Measurements from ENCODE around the gene SNX32.
A peak's percentile ranks its signal among the peaks of the same experiment; 100 is the strongest.

SNX32 gene

DNA sequence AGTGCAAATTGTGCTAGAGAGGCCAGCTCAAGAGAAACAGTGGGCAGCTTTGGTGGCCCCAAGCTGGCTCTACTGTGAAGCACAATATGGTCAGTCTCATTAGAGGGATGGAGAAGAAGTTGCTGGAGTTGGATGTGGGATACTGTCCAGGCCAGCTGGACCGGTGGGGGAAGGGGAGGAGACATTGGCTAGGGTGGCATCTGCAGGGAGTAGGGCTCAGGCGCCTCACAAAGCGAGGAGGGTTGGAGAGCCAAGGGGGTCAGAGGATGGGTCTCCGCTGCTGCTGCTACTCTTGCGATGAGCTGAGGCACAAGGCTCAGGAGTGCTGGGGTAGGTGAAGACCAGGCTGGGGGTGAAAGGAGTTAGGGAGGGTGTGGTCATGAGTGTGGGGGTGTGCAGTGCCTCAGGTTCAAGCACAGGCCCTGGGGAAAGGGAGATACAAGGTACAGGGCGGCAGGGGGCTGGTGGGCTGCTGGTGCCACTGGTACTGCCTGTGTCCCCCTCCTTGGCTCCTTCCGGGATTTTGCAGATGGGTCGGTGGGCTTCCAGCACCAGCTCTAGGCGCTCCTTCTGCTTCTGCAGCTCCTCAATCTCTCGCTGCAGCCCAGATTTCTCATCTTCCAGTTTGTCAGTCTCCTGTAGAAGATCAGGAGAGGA lies 59.0 kb downstream of the SNX32 start:
- Histone ChIP-seq H3K4me1 (ENCODE audit: low read length) (peaks cover 31% of the 10 kb centered on the region), H3K79me2 (ENCODE audit: low read length) (peaks cover 31% of the 10 kb centered on the region)
- TF ChIP-seq, protein P1, sequence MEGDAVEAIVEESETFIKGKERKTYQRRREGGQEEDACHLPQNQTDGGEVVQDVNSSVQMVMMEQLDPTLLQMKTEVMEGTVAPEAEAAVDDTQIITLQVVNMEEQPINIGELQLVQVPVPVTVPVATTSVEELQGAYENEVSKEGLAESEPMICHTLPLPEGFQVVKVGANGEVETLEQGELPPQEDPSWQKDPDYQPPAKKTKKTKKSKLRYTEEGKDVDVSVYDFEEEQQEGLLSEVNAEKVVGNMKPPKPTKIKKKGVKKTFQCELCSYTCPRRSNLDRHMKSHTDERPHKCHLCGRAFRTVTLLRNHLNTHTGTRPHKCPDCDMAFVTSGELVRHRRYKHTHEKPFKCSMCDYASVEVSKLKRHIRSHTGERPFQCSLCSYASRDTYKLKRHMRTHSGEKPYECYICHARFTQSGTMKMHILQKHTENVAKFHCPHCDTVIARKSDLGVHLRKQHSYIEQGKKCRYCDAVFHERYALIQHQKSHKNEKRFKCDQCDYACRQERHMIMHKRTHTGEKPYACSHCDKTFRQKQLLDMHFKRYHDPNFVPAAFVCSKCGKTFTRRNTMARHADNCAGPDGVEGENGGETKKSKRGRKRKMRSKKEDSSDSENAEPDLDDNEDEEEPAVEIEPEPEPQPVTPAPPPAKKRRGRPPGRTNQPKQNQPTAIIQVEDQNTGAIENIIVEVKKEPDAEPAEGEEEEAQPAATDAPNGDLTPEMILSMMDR (IDR thresholded peaks at IDR 0.05; ENCODE audit: low read depth, low read length) = no peak
- no peak for TF ChIP-seq EZH2phosphoT487 (IDR thresholded peaks at IDR 0.05; ENCODE audit: low read depth)

DNA sequence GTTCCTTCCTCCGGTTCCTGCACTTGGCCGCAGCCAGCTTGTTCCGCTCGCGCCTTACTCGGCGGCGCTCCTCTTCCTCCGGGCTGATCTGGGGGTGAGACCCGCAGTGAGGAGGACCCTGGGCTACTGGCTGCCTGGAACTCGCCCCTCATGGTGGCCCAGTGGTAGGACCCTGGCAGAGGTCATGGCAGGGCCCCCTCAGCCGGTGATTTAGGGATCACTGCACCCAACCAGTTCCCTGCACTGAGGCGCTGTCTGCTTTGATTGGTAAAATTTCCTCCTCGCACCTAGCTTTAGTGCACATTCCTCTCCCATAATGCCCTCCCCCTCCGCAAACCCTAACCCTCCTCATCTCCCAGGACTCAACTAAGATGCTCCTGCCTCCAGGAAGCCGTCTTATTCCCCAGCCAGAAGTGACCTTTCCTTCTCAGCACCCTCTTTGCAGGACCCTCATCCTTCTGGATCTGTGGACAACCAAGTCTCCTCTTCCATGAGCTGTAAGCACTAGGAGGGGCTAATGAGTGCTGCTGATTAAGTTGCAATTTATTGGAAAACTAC lies 60.4 kb downstream of the SNX32 start:
- Histone ChIP-seq H3K36me3 (replicated peaks; ENCODE audit: low read depth, low read length) (no peaks in the 10 kb centered on the region), H4K20me1 (ENCODE audit: insufficient read depth, low read length) (peaks cover 12% of the 10 kb centered on the region; the same call in 1 of the 2 replicates), H3K27ac (ENCODE audit: low read length) (peak overlapping the region; percentile 54), H3K27me3 (ENCODE audit: low read depth, low read length) (no peaks in the 10 kb centered on the region), H2AFZ (ENCODE audit: low read depth, low read length) (peak overlapping the region; percentile 19), H3K4me2 (ENCODE audit: low read length) (peak overlapping the region; percentile 85), H3K9me3 (ENCODE audit: insufficient read depth, low read length) (no peaks in the 10 kb centered on the region), H3K79me2 (ENCODE audit: low read length) (peaks cover 27% of the 10 kb centered on the region), H3K9ac (ENCODE audit: low read length) (peak overlapping the region; percentile 66), H3K4me1 (ENCODE audit: low read length) (peaks cover 29% of the 10 kb centered on the region), H3K4me3 (ENCODE audit: low read length) (peak overlapping the region; percentile 92)
- TF ChIP-seq EZH2phosphoT487 (IDR thresholded peaks at IDR 0.05; ENCODE audit: low read depth) = no peak
- TF ChIP-seq, protein P1 (IDR thresholded peaks at IDR 0.05; ENCODE audit: low read depth, low read length) = no peak

More for the DNA sequence above, 59.0 kb downstream of the SNX32 start:
- Histone ChIP-seq H2AFZ (ENCODE audit: low read depth, low read length) (no peak overlapping the region), H3K36me3 (replicated peaks; ENCODE audit: low read depth, low read length) (no peaks in the 10 kb centered on the region), H3K9me3 (ENCODE audit: insufficient read depth, low read length) (no peaks in the 10 kb centered on the region), H3K4me2 (ENCODE audit: low read length) (peak overlapping the region; percentile 85), H3K4me3 (ENCODE audit: low read length) (peak overlapping the region; percentile 92), H3K27me3 (ENCODE audit: low read depth, low read length) (no peaks in the 10 kb centered on the region), H3K27ac (ENCODE audit: low read length) (peak overlapping the region; percentile 60), H3K9ac (ENCODE audit: low read length) (peak overlapping the region; percentile 95; the same call in 1 of the 2 replicates), H4K20me1 (ENCODE audit: insufficient read depth, low read length) (peaks cover 12% of the 10 kb centered on the region; the same call in 1 of the 2 replicates)

DNA sequence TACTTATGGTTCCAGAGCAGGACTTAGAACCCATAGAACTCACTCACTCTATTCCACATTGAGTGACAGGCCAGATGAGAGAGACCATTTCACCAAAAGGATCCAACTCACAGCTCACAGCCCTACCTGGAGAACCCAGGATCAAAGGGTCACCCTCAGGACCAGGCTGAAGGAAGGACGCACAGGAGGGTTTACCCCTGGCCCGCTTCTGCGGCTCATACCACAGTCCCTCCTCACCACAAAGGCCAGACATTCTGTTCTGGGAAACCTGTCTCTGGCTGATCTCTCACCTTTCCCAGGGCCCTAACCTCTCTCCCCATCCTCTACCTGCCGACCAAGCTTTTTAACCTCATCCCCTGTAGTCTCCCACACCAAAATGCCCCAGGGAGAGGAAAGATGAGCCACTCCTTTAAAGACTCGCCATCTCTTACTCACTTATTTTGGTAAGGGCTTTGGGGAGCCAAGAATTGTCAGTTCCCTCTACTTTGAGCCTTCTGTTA lies 61.8 kb downstream of the SNX32 start:
- H3K27ac ChIP-seq (ENCODE audit: low read length) = no peak overlapping the region
- H3K4me1 ChIP-seq (ENCODE audit: low read length) = peaks cover 18% of the 10 kb centered on the region
- no peaks in the 10 kb centered on the region for H3K36me3 ChIP-seq (replicated peaks; ENCODE audit: low read depth, low read length)
- H3K9me3 ChIP-seq (ENCODE audit: insufficient read depth, low read length) = no peaks in the 10 kb centered on the region
- H3K79me2 ChIP-seq (ENCODE audit: low read length) = peaks cover 27% of the 10 kb centered on the region
- H3K9ac ChIP-seq (ENCODE audit: low read length) = no peak overlapping the region
- no peak overlapping the region for H3K4me3 ChIP-seq (ENCODE audit: low read length)
- H2AFZ ChIP-seq (ENCODE audit: low read depth, low read length) = no peak overlapping the region
- H3K4me2 ChIP-seq (ENCODE audit: low read length) = no peak overlapping the region
- H4K20me1 ChIP-seq (ENCODE audit: insufficient read depth, low read length) = peaks cover 12% of the 10 kb centered on the region; the same call in 1 of the 2 replicates
- TF ChIP-seq, protein P1 (IDR thresholded peaks at IDR 0.05; ENCODE audit: low read depth, low read length) = no peak
- no peak for TF ChIP-seq EZH2phosphoT487 (IDR thresholded peaks at IDR 0.05; ENCODE audit: low read depth)
- H3K27me3 ChIP-seq (ENCODE audit: low read depth, low read length) = no peaks in the 10 kb centered on the region

Measured in OCI-LY3 (cell line).